ENCODE results near the gene CLOCK. TPM values are rescaled to one million over a fixed set of nuclear protein-coding genes. Genes with fewer than 3 reads are reported as not detected.

Gene CLOCK
- total RNA-seq, 4 donors from 2014 or later, result 15.9 to 20.7 (median 19.0) TPM

GRCh38 chr4:55575513-55575912 lies 28.8 kb upstream of the CLOCK start:
- Histone ChIP-seq H3K36me3 (no peaks in the 10 kb centered on the region), H3K27ac (no peak overlapping the region), H3K4me3 (no peak overlapping the region), H3K9me3 (peaks cover 8% of the 10 kb centered on the region), H3K4me1 (no peaks in the 10 kb centered on the region), H3K27me3 (no peaks in the 10 kb centered on the region)
- DNase-seq (ENCODE audit: low spot score in 2 of 2), result no peak
- 83% methylated on average over 1 of the region's 1 CpG for WGBS
- TF ChIP-seq CTCF (IDR thresholded peaks at IDR 0.05) (no peak), POLR2AphosphoS5 (IDR thresholded peaks at IDR 0.05) (no peak), EP300 (IDR thresholded peaks at IDR 0.05) (no peak), POLR2A (IDR thresholded peaks at IDR 0.05) (no peak)

DNA sequence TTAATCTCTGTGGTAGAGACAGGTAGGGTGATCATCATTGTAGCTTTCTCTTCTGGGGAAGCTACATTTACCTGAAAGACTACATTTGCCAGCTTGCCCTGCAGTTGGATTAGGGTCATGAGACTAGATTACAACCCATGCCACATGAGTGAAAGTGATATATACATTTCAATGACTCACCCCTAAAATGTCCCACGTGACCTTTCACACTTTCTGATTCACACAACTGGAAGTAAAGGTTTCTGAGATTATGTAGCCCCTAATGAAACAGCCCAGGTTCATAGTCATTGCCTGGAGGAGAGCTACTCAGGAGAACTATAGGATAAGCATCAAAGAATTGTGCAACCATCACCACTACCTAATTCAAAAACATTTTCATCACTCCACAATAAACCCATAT lies 27.5 kb upstream of the CLOCK start:
- 53% methylated on average over 1 of the region's 1 CpG for WGBS
- no peak overlapping the region for H3K4me3 ChIP-seq
- no peak for DNase-seq (ENCODE audit: low spot score in 2 of 2)
- no peaks in the 10 kb centered on the region for H3K4me1 ChIP-seq
- peaks cover 8% of the 10 kb centered on the region for H3K9me3 ChIP-seq
- H3K36me3 ChIP-seq, result no peaks in the 10 kb centered on the region
- H3K27me3 ChIP-seq, result no peaks in the 10 kb centered on the region
- H3K27ac ChIP-seq, result no peak overlapping the region
- no peak for TF ChIP-seq POLR2A (IDR thresholded peaks at IDR 0.05)
- no peak for TF ChIP-seq EP300 (IDR thresholded peaks at IDR 0.05)
- TF ChIP-seq POLR2AphosphoS5 (IDR thresholded peaks at IDR 0.05), result no peak
- no peak for TF ChIP-seq CTCF (IDR thresholded peaks at IDR 0.05)

GRCh38 chr4:55571806-55572205 lies 25.1 kb upstream of the CLOCK start:
- Histone ChIP-seq H3K27ac (no peak overlapping the region), H3K9me3 (peaks cover 8% of the 10 kb centered on the region), H3K36me3 (no peaks in the 10 kb centered on the region), H3K4me3 (no peak overlapping the region), H3K4me1 (no peaks in the 10 kb centered on the region), H3K27me3 (no peaks in the 10 kb centered on the region)
- TF ChIP-seq CTCF (IDR thresholded peaks at IDR 0.05) (no peak), POLR2AphosphoS5 (IDR thresholded peaks at IDR 0.05) (no peak), POLR2A (IDR thresholded peaks at IDR 0.05) (no peak), EP300 (IDR thresholded peaks at IDR 0.05) (no peak)
- DNase-seq (ENCODE audit: low spot score in 2 of 2), result no peak
- WGBS, result 92% methylated on average over 3 of the region's 3 CpGs

- no peaks in the 10 kb centered on the region for H3K27me3 ChIP-seq
- H3K4me1 ChIP-seq, result no peaks in the 10 kb centered on the region
- H3K27ac ChIP-seq, result no peak overlapping the region
- H3K36me3 ChIP-seq, result no peaks in the 10 kb centered on the region
- DNase-seq (ENCODE audit: low spot score in 2 of 2), result no peak
- 91% methylated on average over 1 of the region's 1 CpG for WGBS
- TF ChIP-seq CTCF (IDR thresholded peaks at IDR 0.05), result no peak
- TF ChIP-seq POLR2A (IDR thresholded peaks at IDR 0.05), result no peak
- no peak for TF ChIP-seq POLR2AphosphoS5 (IDR thresholded peaks at IDR 0.05)
- no peak for TF ChIP-seq EP300 (IDR thresholded peaks at IDR 0.05)
- H3K9me3 ChIP-seq, result no peaks in the 10 kb centered on the region
- H3K4me3 ChIP-seq, result no peak overlapping the region
Observed at GRCh38 chr4:55568905-55569504, 22.3 kb upstream of the CLOCK start.

DNA sequence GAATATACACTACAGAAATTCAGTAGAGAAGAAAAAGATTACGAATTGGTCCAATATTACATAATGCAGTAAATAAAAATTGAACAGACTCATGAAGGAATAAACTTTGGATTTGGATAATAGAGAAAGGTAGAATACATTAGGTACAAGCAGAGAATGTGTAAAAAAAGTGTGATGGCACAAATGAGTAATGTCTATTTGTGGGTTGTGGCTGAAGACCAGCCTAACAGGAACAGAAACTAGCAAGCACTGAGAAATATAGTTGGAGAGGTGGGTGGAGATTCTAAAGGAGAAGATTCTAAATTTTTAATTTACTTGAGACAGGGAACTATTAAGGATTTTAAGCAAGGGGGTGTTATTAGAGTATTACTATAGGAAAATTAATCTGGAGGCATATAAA lies 15.2 kb upstream of the CLOCK start:
- Histone ChIP-seq H3K27ac (no peak overlapping the region), H3K4me1 (no peaks in the 10 kb centered on the region), H3K4me3 (no peak overlapping the region), H3K9me3 (no peaks in the 10 kb centered on the region), H3K27me3 (no peaks in the 10 kb centered on the region), H3K36me3 (no peaks in the 10 kb centered on the region)
- 94% methylated on average over 1 of the region's 1 CpG for WGBS
- TF ChIP-seq CTCF (IDR thresholded peaks at IDR 0.05) (no peak), POLR2AphosphoS5 (IDR thresholded peaks at IDR 0.05) (no peak), EP300 (IDR thresholded peaks at IDR 0.05) (no peak), POLR2A (IDR thresholded peaks at IDR 0.05) (no peak)
- no peak for DNase-seq (ENCODE audit: low spot score in 2 of 2)
